ENCODE results near the gene ATP5MC3. TPM values are rescaled to one million over a fixed set of nuclear protein-coding genes. Genes with fewer than 3 reads are reported as not detected.

Gene ATP5MC3
- total RNA-seq, result 221 and 228 TPM in 2 replicates

DNA sequence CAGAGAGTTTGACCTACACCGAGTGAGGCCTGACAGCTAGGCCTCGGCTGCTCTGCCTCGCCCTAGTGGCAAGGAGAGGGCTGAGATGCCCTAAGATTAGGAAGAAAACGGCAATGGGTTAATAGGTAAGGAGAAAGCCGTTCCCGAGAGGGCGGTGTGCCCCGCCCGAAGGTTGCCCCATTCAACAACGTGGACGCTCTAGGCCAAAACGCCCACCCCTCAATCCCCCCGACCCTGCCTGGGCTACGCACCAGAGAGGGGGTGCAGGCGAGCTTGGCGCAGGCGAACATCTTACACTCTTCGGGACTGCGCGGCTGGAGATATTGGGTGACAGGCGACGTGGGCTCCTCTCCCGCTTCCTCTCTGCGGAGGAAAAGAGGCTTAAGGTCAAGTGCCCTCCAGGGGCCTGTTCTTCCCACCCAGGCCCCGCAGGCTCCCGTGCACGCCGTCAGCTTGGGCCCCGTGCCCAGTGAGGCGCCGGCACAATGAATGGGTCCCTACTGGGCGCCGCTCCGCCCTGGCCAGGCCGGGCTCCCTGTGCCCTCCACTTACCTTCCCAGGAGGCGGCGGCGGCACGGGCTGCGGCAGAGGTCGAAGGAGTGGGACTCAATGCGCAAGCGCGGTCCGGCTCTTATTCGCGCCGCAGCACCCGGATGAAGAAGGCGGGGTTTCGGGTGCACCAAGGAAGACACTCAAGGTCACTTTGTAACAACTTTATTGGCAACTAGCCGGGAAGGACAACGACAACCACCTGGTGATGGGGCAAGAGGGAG lies at the start of gene ATP5MC3:
Gene ATP5MC3, minus strand, starts transcription at position 607 of the 773 bp plus-strand sequence. Its CDS starts 317 bp downstream, at position 290.

DNA sequence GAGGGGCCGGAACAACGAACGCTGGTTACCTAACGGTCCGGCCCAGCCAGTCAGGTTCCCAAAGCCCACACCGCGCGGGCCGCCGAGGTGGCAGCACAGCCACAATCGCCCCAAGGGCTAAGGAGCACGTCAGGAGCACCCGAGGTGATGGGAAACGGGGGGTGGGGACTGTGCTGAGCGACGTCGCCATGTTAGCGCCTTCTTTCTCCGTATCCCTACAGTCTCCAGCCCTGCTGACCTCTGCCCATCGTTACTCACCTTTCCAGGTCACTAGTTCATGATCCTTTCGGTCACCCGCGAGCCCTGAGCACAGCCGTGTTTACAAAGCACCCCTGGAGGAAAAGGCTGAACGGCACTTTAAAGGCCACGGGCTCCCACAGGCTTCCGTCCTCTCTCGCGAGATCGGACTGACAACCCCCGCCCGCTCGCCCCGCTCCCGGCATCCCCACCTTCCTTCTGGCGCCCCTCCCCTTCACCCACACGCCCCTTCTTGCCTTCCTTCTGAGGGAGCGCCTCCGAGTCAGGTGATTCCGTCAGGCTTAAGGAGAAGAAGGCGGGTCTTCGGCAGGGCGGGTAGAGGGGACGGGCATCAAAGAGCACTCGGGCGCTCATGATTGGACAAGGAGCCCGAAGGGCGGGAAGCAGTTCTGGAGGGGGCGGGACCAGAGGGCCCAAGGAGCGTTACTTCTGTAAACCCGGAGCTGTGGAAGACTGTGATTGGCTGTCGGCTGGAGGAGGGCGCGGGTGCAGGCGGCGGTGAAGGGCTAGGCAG lies 13.5 kb downstream of the ATP5MC3 start, which contains the start of gene ATF2:
Gene ATF2, minus strand, starts transcription at position 412 of the 772 bp plus-strand sequence. CDS start 31,760 bp downstream, outside the sequence.

Other genes starting within 250 kb of the ATP5MC3 start
- gene CHN1, start 176.3 kb downstream of the ATP5MC3 start, total RNA-seq, result 17.4 and 25.6 TPM in 2 replicates
- 24.5 and 26.0 TPM in 2 replicates for gene ATF2, start 13.5 kb downstream of the ATP5MC3 start, total RNA-seq

All from mammary microvascular endothelial cell (primary cell).